OCI-LY7 (cell line): Measurements from ENCODE around the gene CEP83.

ENCODE experiments used
- CTCF ChIP-seq: fragments of 200-600 bp; sonication (generic); conservative IDR thresholded peaks from 2 replicates; pipeline ENCODE4 v1.5.1; 2014; ENCODE audit warnings: mild to moderate bottlenecking, antibody characterized with exemption, low read length, moderate library complexity, mixed read lengths
- EZH2phosphoT487 ChIP-seq: fragments of 200-600 bp; sonication (generic); IDR thresholded peaks from 2 replicates; pipeline ENCODE4 v1.6.1; 2018; ENCODE audit warnings: low read depth, borderline replicate concordance, mild to moderate bottlenecking, mixed run types, antibody characterized with exemption, low read length, moderate library complexity, mixed read lengths

GRCh38 chr12:94290353-94290752, 169.3 kb downstream of the CEP83 start:
- TF ChIP-seq CTCF, result no peak
- no peak for TF ChIP-seq EZH2phosphoT487
